ENCODE data around the gene NEGR1.

DNA sequence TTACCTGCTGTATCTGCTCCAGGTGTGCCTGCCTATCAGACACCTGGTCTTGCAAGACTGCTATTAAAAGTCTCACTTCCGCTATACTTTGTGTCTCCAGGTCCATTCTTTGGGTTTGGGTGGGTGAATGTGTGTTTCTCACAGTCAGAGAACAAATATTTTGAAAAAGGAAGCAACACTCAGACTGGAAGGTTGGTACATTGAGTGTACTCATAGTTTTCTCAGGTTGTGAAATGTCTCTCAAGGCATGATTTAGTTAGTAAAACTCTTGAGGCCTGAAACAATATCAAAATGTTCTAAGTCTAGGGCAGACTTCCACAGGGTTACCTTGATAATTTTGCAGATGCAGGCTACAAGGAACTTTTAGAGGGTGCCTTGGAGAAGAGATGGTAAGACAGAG is 771.6 kb downstream of the NEGR1 start:
- TF ChIP-seq, protein P1, sequence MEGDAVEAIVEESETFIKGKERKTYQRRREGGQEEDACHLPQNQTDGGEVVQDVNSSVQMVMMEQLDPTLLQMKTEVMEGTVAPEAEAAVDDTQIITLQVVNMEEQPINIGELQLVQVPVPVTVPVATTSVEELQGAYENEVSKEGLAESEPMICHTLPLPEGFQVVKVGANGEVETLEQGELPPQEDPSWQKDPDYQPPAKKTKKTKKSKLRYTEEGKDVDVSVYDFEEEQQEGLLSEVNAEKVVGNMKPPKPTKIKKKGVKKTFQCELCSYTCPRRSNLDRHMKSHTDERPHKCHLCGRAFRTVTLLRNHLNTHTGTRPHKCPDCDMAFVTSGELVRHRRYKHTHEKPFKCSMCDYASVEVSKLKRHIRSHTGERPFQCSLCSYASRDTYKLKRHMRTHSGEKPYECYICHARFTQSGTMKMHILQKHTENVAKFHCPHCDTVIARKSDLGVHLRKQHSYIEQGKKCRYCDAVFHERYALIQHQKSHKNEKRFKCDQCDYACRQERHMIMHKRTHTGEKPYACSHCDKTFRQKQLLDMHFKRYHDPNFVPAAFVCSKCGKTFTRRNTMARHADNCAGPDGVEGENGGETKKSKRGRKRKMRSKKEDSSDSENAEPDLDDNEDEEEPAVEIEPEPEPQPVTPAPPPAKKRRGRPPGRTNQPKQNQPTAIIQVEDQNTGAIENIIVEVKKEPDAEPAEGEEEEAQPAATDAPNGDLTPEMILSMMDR (IDR thresholded peaks at IDR 0.05; ENCODE audit: low read depth, low read length) = no peak
- TF ChIP-seq POLR2A (IDR thresholded peaks at IDR 0.05; ENCODE audit: extremely low read depth, insufficient read length) (no peak), MYC (IDR thresholded peaks at IDR 0.05; ENCODE audit: low read depth, low read length) (no peak)

All from NB4 (cell line).